GM21529 (cell line): Measurements from ENCODE around the gene TK2.
"Not testable (repeated sequence)": the region's sequence is repeated elsewhere in the genome, so short reads cannot be mapped to it uniquely, and the experiment has no call there.

Experiments
- ATAC-seq: cut with Tn5 transposase; IDR thresholded peaks from one replicate; pipeline ENCODE4 v1.9.1; 2021; ENCODE audit not compliant: unreplicated experiment

Gene TK2

DNA sequence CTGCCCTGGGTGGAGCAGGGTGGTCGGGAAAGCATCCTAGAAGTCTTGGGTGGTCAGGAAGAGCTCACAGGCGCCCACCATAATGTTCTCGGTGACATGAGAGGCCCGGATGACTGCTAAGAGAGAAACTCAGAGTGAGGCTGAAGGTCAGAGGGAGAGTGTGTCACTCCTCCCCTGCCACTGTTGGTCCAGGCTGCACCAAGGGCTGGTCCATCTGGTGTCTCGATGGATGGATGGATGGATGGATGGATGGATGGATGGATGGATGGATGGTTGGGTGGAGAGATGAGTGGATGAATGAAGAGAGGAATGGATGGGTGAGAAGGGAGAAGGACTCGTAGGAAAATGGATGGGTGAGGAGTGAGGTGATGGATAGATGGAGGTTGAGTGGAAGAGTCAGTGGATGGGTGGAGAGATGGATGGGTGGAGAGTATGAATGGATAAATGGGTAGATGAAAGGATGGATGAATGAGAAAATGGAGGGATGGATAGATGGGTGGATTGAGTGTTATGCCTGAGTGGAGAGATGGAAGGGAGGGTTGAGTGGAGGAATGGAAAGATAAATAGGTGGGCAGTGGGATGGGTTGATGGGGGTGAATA lies 79.9 kb downstream of the TK2 start:
- no peak for ATAC-seq

DNA sequence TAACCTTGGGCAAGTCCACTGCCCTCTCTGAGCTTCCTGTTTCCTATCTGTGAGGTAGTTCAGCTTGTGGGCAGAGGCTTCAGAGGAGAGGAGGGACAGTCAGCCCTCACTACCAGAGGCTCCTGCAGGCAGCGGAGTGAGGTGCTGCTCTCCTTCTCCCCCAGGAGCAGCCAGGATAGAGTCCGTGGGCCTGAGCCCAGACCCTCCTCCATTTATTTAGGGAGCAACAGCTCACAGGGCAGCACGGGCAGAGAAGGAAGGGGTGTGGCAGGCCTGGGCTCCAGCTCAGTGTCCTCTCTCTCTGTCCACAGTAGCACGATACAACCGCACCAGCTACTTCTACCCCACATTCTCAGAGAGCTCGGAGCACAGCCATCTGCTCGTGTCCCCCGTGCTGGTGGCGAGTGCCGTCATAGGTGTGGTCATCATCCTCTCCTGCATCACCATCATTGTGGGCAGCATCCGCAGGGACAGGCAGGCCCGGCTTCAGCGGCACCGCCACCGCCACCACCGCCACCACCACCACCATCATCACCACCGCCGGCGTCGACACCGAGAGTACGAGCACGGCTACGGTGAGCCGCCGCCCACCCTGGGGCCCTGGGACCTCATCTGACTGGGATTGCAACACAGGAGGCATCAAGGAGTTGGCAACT lies 80.5 kb downstream of the TK2 start:
- no peak for ATAC-seq

DNA sequence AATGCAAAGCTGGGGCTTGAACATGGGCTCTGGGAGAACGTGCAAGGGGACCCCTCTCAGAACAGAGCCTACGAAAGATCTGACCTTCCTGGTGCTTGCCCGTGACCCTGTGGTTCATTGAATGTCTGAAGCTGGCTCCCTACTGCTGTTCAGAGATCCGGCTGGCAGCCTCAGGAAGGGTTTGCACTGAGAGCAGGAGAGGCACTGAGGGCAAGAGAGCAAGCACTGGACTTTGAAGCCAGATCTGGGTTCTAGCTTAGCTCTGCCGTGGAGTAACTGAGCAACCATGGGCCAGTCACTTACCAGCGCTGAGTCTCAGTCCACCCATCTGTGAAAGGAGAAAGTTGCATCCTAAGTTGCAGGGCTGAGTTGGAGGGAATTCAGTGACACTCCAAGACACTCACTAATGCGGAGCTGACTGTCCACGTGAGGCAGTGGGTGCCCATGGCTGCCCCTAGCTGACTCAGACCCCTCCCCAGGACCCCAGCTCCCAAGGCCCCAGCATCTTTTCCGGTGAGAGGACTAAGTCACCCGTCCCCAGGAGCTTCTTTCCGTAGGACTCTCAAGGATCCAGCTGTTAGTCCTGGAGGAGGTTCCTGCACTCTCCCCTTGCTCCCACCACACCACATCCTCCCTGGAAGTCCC lies 81.5 kb downstream of the TK2 start:
- ATAC-seq, result no peak

DNA sequence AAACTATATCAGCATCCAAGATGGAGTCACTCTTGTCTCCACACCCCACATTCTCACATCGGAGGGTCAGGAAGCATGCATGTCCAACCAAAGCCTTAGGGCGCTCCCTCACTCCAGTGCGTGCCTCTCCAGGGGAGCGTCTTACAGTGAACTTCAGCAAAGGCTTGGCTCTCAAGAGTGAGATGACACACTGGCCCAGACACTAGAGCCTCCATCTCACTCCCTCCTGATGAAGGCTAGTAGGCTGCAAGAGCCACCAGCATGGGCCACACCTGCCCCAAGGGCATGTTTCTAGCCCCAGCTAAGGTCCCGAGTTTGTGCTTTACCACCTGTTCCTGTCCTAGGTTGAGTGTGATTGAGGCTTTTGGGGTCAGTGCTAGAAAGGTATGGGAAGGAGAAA lies 82.3 kb downstream of the TK2 start:
- ATAC-seq, result no peak

DNA sequence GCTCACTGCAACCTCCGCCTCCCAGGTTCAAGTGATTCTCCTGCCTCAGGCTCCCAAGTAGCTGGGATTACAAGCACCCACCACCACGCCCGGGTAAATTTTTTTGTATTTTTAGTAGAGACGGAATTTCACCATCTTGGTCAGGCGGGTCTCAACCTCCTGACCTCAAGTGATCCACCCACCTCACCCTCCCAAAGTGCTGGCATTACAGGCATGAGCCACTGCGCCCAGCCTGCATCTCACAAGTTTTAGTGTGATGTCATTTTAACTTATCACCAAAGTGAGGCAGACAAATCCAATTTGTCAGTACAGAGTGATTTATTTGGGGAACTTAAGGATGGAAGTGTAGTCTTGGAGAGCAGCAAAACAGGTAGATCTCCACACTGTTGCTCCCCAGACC lies 83.3 kb downstream of the TK2 start:
- ATAC-seq, result not testable (repeated sequence)

DNA sequence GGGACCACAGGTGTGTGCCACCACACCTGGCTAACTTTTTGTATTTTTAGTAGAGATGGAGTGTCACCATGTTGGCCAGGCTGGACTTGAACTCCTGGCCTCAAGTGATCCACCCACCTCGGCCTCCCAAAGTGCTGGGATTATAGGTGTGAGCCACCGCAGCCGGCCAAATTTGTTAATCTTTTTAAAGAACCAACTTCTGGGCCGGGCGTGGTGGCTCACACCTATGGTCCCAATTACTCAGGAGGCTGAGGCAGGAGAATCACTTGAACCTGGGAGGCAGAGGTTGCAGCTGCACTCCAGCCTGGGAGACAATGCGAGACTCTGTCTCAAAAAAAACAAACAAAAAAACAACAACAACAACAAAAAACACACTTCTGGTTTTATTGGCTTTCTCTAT lies 84.0 kb downstream of the TK2 start:
- ATAC-seq, result not testable (repeated sequence)

DNA sequence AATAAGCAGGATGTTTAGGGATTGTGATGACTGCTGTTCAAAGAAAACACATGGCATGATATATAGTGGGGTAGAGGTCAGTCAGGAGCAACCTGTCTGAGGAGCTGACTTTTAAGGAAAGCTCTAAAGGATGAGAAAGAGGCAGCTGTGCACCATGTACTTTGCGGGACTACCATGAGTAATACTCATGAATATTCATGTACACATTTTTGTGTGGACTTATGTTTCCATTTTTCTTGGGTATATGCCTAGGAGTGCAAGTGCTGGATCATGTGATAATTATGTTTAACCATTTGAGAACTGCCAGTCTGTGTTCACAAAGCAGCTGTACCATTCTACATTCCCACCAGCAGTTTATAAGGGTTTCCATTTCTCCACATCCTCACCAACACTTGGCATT lies 87.0 kb downstream of the TK2 start:
- ATAC-seq, result no peak

DNA sequence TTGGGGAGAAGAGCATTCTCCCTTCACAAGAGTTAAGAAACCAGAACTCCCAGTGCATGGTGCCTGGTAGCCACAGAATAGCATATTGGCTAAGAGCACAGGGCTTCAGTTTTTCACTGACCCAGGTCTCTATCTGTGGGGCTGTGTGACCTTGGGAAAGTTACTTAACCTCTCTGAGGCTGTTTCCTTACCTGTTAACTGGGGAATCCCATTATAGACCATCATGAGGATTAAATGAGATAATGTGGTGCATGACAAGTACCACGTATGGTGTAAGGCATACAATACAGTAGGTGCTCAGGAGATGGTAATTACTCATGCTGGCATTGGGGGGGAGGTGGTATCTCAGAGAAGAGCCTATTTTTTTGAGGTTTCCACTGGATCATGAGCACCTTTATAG lies 89.2 kb downstream of the TK2 start:
- ATAC-seq, result no peak

DNA sequence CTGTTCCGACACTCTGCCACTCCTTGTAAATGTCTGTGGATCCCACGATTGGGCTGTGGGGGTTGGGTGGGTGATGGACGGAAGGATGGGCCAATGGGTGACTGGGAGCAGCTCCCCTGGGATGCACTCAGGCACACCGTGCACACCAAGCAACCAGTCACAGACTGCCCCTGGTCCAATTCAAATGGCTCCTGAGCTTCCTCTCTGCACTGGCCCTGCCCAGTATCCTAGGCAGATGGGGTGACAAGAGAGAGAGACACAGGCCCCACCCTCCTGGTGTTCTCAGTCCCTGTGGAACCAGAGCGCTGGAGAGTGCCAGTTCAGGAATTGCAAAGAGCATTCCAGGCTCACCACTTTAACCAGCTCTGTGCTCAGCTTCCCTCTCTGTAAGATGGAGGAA lies 90.0 kb downstream of the TK2 start:
- ATAC-seq, result no peak

DNA sequence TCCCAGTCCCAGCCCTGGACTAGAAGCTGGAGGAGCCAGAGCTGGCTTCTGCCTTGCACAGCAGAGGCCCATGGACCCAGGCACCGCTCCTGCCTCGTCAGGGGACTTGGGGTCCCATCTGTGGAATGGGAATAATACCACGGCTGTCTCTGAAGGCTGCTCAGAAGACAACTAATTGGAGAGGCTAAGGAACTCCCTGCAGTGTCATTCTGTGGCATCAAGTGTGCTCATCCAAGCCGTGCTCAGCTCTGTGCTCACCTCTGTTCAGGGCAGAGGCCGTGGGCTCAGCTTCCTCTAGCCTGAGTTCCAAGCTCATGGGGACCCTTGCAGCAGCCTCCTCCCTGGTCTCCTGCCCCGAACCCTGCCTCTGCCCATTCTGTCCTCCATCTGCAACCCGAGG lies 91.1 kb downstream of the TK2 start:
- ATAC-seq, result no peak

DNA sequence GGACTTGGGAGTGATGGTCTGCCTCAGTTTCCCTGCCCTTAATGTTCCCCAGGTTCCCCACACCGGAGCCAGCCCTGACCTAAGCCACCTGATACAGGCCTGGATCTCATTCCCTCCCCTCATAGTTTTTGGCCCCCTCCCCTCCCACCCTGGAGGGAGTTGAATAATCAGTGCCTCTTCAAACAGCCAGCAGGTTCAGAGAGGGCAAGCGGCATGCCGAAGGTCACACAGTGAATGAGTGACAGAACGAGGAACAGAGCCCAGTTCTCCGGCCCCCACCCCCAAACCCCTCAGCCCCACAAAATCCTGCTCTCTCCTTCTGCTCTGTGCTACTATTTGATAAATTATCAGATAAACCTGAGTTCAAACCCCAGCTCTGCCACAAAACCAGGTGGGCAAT lies 91.6 kb downstream of the TK2 start:
- ATAC-seq, result no peak
